Measurements from ENCODE around the gene LYG2.
A peak's percentile ranks its signal among the peaks of the same experiment; 100 is the strongest.
"Not testable (repeated sequence)": the region's sequence is repeated elsewhere in the genome, so short reads cannot be mapped to it uniquely, and the experiment has no call there.

Gene LYG2

GRCh38 chr2:99255491-99256318 lies at the start of gene LYG2:
Gene LYG2 (minus strand): TSS chr2:99255666. CDS start chr2:99254260, 1,406 bp downstream.
- DNase-seq (ENCODE audit: insufficient read length, low spot score): no peak
- FAIRE-seq: peak; percentile 36

GRCh38 chr2:99301097-99301496 lies 45.6 kb upstream of the LYG2 start, which contains the start of gene LYG1:
Gene LYG1 (minus strand): TSS chr2:99301197. CDS start chr2:99295670, 5,527 bp downstream.
- not testable (repeated sequence) for DNase-seq (ENCODE audit: insufficient read length, low spot score); FAIRE-seq

More at GRCh38 chr2:99255491-99256318, at the start of gene LYG2:
- no peak for TF ChIP-seq POLR2A (IDR thresholded peaks at IDR 0.05; ENCODE audit: low read depth, low read length)

DNA sequence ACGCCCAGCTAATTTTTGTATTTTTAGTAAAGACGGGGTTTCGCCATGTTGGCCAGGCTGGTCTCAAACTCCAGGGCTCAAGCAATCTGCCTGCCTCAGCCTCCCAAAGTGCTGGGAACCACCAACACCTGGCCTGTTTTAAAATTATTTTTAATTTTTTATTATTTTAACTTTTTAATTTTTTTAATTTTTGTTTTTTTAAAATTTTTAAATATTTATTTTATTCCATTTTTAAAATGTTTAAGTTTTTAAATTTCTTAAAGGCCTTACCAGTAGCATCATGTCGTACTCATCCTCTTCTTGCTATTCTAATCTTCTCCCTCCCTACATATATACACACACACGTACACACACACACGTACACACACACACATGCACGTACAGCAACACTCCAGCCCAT lies 44.1 kb upstream of the LYG2 start:
- DNase-seq (ENCODE audit: insufficient read length, low spot score) (no peak), FAIRE-seq (no peak)
- TF ChIP-seq POLR2A (IDR thresholded peaks at IDR 0.05; ENCODE audit: low read depth, low read length): no peak

GRCh38 chr2:99297994-99298393 lies 42.5 kb upstream of the LYG2 start:
- no peak for TF ChIP-seq POLR2A (IDR thresholded peaks at IDR 0.05; ENCODE audit: low read depth, low read length)
- no peak for DNase-seq (ENCODE audit: insufficient read length, low spot score)
- no peak for FAIRE-seq

GRCh38 chr2:99285526-99285925 lies 30.1 kb upstream of the LYG2 start:
- TF ChIP-seq POLR2A (IDR thresholded peaks at IDR 0.05; ENCODE audit: low read depth, low read length): no peak
- DNase-seq (ENCODE audit: insufficient read length, low spot score) (no peak), FAIRE-seq (no peak)

DNA sequence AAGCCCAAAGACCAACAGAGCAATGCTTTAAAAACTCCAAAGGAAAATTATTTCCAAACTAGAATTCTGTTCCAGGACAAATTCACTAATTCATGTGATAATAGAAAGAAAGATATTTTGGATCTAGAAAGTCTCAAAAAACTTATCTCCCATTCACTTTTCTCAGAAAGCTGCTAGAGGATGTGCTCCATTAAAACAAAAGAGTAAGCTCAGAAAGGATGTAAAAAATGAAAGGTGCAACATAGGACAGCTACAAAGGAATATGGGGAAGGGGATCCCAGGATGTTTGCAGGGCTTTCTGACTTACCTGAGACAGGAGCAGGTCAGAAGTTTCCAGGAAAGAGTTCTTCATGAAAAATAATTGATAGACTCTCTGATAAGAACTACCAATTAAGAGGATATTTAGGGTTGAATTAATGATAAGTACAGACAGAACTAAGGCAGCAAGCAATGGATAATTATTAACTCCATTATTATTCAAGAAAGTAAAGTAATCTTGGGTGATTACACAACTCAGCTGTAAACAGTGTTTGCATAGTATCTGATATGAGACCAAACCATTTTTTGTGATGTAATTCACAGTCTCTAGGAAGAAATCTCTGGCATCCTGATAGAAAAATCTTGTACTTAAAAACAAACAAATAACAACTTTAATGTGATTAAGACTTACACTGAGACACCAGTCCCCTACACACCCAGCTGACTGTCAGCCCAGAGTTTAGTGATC lies 24.7 kb upstream of the LYG2 start:
- no peak for TF ChIP-seq POLR2A (IDR thresholded peaks at IDR 0.05; ENCODE audit: low read depth, low read length)
- DNase-seq (ENCODE audit: insufficient read length, low spot score) (no peak), FAIRE-seq (no peak)

DNA sequence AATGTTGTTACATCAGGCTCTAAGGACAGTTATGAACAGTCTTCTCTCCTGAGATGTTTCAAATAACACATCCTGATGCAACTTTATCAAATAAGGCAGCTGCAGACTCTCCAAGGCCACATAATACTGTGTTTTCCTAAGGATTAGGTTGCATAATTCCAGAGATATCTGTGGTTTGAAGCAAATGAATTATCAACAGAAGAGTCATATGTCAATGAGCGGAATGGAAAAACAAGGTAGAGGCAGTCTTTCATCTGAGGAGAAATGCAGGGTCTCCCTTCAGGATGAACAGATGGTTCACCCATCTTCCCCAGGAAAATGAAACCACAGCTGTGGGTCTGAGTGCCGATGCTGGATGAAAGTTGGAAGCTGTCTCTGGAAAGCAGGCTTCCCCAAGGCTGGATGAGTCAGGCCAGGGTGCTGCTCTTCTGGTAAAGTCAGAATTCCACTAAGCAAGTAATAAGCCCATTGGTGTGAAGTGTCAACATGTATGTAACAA lies 23.4 kb upstream of the LYG2 start:
- TF ChIP-seq POLR2A (IDR thresholded peaks at IDR 0.05; ENCODE audit: low read depth, low read length): no peak
- DNase-seq (ENCODE audit: insufficient read length, low spot score) (peak; percentile 40), FAIRE-seq (peak; percentile 93)

GRCh38 chr2:99278195-99278765 lies 22.8 kb upstream of the LYG2 start:
- not testable (repeated sequence) for FAIRE-seq; DNase-seq (ENCODE audit: insufficient read length, low spot score)

GRCh38 chr2:99275882-99276281 lies 20.4 kb upstream of the LYG2 start:
- no peak for FAIRE-seq
- no peak for TF ChIP-seq POLR2A (IDR thresholded peaks at IDR 0.05; ENCODE audit: low read depth, low read length)

DNA sequence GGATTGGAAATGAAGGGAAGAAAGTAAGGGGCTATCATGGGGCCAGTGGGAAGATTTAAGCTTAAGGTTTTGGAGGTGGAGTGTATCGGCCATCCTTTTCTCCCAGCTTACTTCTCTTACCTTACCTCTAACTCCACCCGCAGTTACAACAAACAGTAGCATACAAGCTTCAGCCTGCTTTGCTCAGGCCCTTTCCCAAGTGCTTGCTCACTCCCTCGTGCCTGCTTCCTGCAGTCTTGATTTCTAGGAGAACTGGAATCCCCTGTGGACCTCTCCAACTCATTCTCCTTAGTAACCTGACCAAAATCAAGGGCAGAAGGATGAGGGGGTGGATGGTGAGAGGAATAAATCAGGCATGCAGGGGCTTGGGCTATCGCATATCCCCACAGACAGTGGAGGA lies 5.8 kb upstream of the LYG2 start:
- no peak for FAIRE-seq
- no peak for DNase-seq (ENCODE audit: insufficient read length, low spot score)
- no peak for TF ChIP-seq POLR2A (IDR thresholded peaks at IDR 0.05; ENCODE audit: low read depth, low read length)

More at GRCh38 chr2:99275882-99276281, 20.4 kb upstream of the LYG2 start:
- no peak for DNase-seq (ENCODE audit: insufficient read length, low spot score)

- DNase-seq (ENCODE audit: insufficient read length, low spot score) (no peak), FAIRE-seq (no peak)
- no peak for TF ChIP-seq POLR2A (IDR thresholded peaks at IDR 0.05; ENCODE audit: low read depth, low read length)
Measured at GRCh38 chr2:99260184-99260583, 4.7 kb upstream of the LYG2 start.

DNA sequence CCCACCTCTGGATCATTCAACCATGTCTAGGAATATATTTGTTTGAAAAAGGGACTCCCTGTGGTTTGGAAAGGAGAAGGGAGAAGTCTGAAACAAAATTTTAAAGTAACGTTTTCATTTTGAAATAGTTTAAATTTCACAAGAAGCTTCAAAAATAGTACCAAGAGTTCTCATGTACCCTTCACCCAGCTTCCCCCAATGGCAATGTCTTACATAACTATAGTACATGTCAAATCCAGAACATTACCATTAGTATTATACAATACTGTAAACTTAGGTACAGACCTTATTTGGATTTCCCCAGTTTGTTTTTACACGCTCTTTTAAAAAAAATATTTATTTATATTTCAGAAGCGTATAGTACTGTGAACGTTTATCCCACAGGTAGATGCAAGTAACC lies 4.0 kb upstream of the LYG2 start:
- TF ChIP-seq POLR2A (IDR thresholded peaks at IDR 0.05; ENCODE audit: low read depth, low read length): no peak
- DNase-seq (ENCODE audit: insufficient read length, low spot score) (no peak), FAIRE-seq (no peak)

- DNase-seq (ENCODE audit: insufficient read length, low spot score) (peak; percentile 27), FAIRE-seq (peak; percentile 85)
- no peak for TF ChIP-seq POLR2A (IDR thresholded peaks at IDR 0.05; ENCODE audit: low read depth, low read length)
Measured at GRCh38 chr2:99256677-99257076, 1.2 kb upstream of the LYG2 start.

DNA sequence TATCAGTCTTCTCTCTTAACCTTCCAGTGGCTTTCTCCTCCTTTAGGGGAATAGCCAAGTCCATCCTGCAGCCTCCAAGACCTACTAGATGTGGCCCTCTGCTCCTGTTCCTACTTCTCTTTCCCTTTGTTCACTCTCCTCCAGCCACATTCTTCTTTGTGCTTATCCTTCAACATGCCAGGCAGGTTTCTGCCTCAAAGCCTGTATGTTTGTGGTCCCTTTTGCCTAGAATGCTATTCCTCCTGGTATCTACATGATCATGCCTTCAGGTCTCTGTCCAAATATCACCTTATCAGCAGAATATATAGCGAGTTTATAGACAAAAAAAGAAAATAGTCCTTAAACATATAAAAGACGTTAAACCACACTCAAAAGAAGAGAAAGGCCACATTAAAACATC lies 5.5 kb downstream of the LYG2 start:
- DNase-seq (ENCODE audit: insufficient read length, low spot score) (no peak), FAIRE-seq (no peak)
- TF ChIP-seq POLR2A (IDR thresholded peaks at IDR 0.05; ENCODE audit: low read depth, low read length): no peak
